ENCODE results near the gene CLCN6.

DNA sequence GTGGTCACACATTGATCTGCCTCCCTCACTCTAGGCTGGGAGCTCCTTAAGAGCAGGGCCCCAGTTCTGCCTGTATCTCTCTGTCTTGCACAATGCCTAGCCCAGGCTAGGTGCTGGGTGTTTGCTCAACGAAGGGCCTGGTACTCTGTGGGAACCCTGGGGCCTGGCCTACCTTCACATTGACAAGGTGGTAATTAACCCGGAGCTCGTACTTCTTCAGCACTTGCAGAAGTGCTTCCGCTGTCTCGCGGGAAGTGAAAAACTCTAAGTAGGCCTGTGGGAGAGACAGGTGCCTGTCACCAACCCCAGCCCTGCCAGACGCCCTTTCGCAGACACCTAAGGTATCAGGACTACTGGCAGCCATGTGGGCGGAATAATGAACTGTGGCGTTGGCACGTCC, 13.9 kb upstream of the CLCN6 start:
- TF ChIP-seq PHB2 (IDR thresholded peaks at IDR 0.05; ENCODE audit: partially characterized antibody) (no peak), ZNF782 (CRISPR knock-in tag; IDR thresholded peaks at IDR 0.05; ENCODE audit: borderline replicate concordance) (no peak), MLX (CRISPR knock-in tag; IDR thresholded peaks at IDR 0.05) (no peak), ETS1 (CRISPR knock-in tag; IDR thresholded peaks at IDR 0.05) (no peak), ZNF274 (CRISPR knock-in tag; IDR thresholded peaks at IDR 0.05) (no peak)
- TF ChIP-seq, protein P1, sequence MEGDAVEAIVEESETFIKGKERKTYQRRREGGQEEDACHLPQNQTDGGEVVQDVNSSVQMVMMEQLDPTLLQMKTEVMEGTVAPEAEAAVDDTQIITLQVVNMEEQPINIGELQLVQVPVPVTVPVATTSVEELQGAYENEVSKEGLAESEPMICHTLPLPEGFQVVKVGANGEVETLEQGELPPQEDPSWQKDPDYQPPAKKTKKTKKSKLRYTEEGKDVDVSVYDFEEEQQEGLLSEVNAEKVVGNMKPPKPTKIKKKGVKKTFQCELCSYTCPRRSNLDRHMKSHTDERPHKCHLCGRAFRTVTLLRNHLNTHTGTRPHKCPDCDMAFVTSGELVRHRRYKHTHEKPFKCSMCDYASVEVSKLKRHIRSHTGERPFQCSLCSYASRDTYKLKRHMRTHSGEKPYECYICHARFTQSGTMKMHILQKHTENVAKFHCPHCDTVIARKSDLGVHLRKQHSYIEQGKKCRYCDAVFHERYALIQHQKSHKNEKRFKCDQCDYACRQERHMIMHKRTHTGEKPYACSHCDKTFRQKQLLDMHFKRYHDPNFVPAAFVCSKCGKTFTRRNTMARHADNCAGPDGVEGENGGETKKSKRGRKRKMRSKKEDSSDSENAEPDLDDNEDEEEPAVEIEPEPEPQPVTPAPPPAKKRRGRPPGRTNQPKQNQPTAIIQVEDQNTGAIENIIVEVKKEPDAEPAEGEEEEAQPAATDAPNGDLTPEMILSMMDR (CRISPR knock-in tag; IDR thresholded peaks at IDR 0.05), result no peak

Data from HepG2 (cell line).